DOHH2 (cell line): Measurements from ENCODE around the gene PROC.
"Not testable (repeated sequence)": the region's sequence is repeated elsewhere in the genome, so short reads cannot be mapped to it uniquely, and the experiment has no call there.

ENCODE experiments used
- H3F3A ChIP-seq: fragments of 200-600 bp; sonication (generic), shearing (Covaris generic); 2 replicates; pipeline ENCODE4 v1.6.0; 2016; ENCODE audit warnings: antibody characterized with exemption, mild to moderate bottlenecking; ENCODE audit not compliant: control insufficient read depth, insufficient read depth
- H3K27ac ChIP-seq: fragments of 200-600 bp; sonication (generic); 2 replicates; pipeline ENCODE4 v1.5.1; 2014; ENCODE audit warnings: low read depth, mild to moderate bottlenecking, low read length, moderate library complexity
- H3K27me3 ChIP-seq: fragments of 200-600 bp; sonication (generic); 2 replicates; pipeline ENCODE4 v1.6.1; 2014; ENCODE audit warnings: mild to moderate bottlenecking, low read length, mixed read lengths; ENCODE audit not compliant: control insufficient read depth
- H3K36me3 ChIP-seq: fragments of 200-600 bp; sonication (generic); 2 replicates; pipeline ENCODE4 v1.6.1; 2014; ENCODE audit warnings: mild to moderate bottlenecking, low read length, moderate library complexity, mixed read lengths; ENCODE audit not compliant: control insufficient read depth
- H3K4me1 ChIP-seq: fragments of 200-600 bp; sonication (generic); 2 replicates; pipeline ENCODE4 v1.6.1; 2014; ENCODE audit warnings: mild to moderate bottlenecking, low read length, mixed read lengths; ENCODE audit not compliant: control insufficient read depth
- H3K4me2 ChIP-seq: fragments of 200-600 bp; sonication (generic); 2 replicates; pipeline ENCODE4 v1.6.0; 2014; ENCODE audit warnings: mild to moderate bottlenecking, low read length, moderate library complexity
- H3K4me3 ChIP-seq: fragments of 200-600 bp; sonication (generic); 2 replicates; pipeline ENCODE4 v1.5.1; 2014; ENCODE audit warnings: mild to moderate bottlenecking, low read length, mixed read lengths
- H3K79me2 ChIP-seq: fragments of 200-600 bp; sonication (generic); 2 replicates; pipeline ENCODE4 v1.6.1; 2014; ENCODE audit warnings: mild to moderate bottlenecking, low read length, mixed read lengths; ENCODE audit not compliant: control insufficient read depth
- H3K9me2 ChIP-seq: fragments of 200-600 bp; sonication (generic); replicated peaks from 2 replicates; pipeline ENCODE4 v1.6.1; 2014; ENCODE audit warnings: mild to moderate bottlenecking, low read length, mixed read lengths; ENCODE audit not compliant: control insufficient read depth
- H3K9me3 ChIP-seq: fragments of 200-600 bp; sonication (generic); 2 replicates; pipeline ENCODE4 v1.6.1; 2014; ENCODE audit warnings: antibody characterized with exemption, low read length, mixed read lengths; ENCODE audit not compliant: control insufficient read depth, insufficient read depth
- H4K20me1 ChIP-seq: fragments of 200-600 bp; sonication (generic); 2 replicates; pipeline ENCODE4 v1.6.0; 2014; ENCODE audit warnings: low read depth, mild to moderate bottlenecking, antibody characterized with exemption, low read length, moderate library complexity; ENCODE audit not compliant: control insufficient read depth, insufficient read depth
- CTCF ChIP-seq: fragments of 200-600 bp; sonication (generic); IDR thresholded peaks from one replicate; pipeline ENCODE4 v1.5.1; 2014; ENCODE audit warnings: antibody characterized with exemption, mild to moderate bottlenecking, low read depth, low read length; ENCODE audit not compliant: poor library complexity, severe bottlenecking
- EZH2phosphoT487 ChIP-seq: fragments of 200-600 bp; sonication (generic); IDR thresholded peaks from 2 replicates; pipeline ENCODE4 v1.6.1; 2017; ENCODE audit warnings: borderline replicate concordance, mild to moderate bottlenecking, antibody characterized with exemption, low read length, moderate library complexity, mixed read lengths

PROC gene

DNA sequence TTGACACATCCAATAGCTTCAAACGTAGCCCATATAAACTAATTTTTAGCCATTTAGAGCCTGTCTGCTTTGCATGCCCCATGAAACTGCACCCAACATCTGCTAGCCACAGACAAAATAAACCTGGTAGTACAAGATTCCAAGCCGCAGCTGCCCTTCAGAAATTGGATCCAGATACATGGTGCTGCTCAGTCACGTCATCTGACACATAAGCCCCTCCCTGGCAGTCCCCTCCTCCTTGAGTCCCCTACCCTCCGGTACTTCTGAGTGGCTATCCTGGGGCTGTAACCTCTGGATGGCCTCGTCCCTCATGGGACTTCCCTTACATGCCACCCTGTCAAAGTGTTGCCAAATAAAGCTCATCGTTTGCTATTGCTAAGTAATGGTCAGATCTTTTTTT lies 33.8 kb downstream of the PROC start:
- no peaks in the 10 kb centered on the region for H3K4me1 ChIP-seq
- H4K20me1 ChIP-seq, result no peaks in the 10 kb centered on the region
- no peaks in the 10 kb centered on the region for H3F3A ChIP-seq
- no peak overlapping the region for H3K4me2 ChIP-seq
- H3K4me3 ChIP-seq, result no peak overlapping the region
- H3K27me3 ChIP-seq, result no peaks in the 10 kb centered on the region
- no peak overlapping the region for H3K27ac ChIP-seq
- H3K79me2 ChIP-seq, result no peaks in the 10 kb centered on the region
- TF ChIP-seq EZH2phosphoT487 (no peak), CTCF (no peak)
- H3K9me3 ChIP-seq, result no peaks in the 10 kb centered on the region
- H3K9me2 ChIP-seq, result no peaks in the 10 kb centered on the region
- H3K36me3 ChIP-seq, result no peaks in the 10 kb centered on the region

DNA sequence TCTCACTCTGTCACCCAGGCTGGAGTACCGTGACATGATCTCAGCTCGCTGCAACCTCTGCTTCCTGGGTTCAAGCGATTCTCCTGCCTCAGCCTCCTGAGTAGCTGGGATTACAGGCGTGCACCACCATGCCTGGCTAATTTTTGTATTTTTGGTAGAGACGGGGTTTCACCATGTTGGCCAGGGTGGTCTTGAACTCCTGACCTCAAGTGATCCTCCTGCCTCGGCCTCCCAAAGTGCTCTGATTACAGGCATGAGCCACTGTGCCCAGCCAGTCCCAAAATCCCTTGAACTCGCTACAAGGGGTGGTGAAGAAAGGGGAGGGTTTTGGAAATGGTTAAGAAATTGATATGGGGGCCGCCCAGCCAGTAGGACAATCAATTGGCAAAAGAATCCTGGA lies 34.2 kb downstream of the PROC start:
- not testable (repeated sequence) for H3K79me2 ChIP-seq, H4K20me1 ChIP-seq, H3F3A ChIP-seq, H3K27ac ChIP-seq, H3K36me3 ChIP-seq, H3K4me2 ChIP-seq, H3K4me1 ChIP-seq, H3K27me3 ChIP-seq, H3K4me3 ChIP-seq, H3K9me2 ChIP-seq, H3K9me3 ChIP-seq

GRCh38 chr2:127453013-127453391 lies 34.8 kb downstream of the PROC start:
- H3K79me2 ChIP-seq, result no peaks in the 10 kb centered on the region
- no peaks in the 10 kb centered on the region for H3F3A ChIP-seq
- H3K4me1 ChIP-seq, result no peaks in the 10 kb centered on the region
- H3K9me3 ChIP-seq, result no peaks in the 10 kb centered on the region
- H3K27me3 ChIP-seq, result no peaks in the 10 kb centered on the region
- H3K4me3 ChIP-seq, result no peak overlapping the region
- no peaks in the 10 kb centered on the region for H3K9me2 ChIP-seq
- H3K36me3 ChIP-seq, result no peaks in the 10 kb centered on the region
- H3K4me2 ChIP-seq, result no peak overlapping the region
- H4K20me1 ChIP-seq, result no peaks in the 10 kb centered on the region
- no peak overlapping the region for H3K27ac ChIP-seq
- TF ChIP-seq EZH2phosphoT487 (no peak), CTCF (no peak)

- no peaks in the 10 kb centered on the region for H3F3A ChIP-seq
- no peak for TF ChIP-seq EZH2phosphoT487
- TF ChIP-seq CTCF, result peak; percentile 52
- no peaks in the 10 kb centered on the region for H4K20me1 ChIP-seq
- H3K27me3 ChIP-seq, result no peaks in the 10 kb centered on the region
- no peak overlapping the region for H3K4me3 ChIP-seq
- no peaks in the 10 kb centered on the region for H3K36me3 ChIP-seq
- no peaks in the 10 kb centered on the region for H3K9me2 ChIP-seq
- H3K27ac ChIP-seq, result no peak overlapping the region
- H3K79me2 ChIP-seq, result no peaks in the 10 kb centered on the region
- H3K4me2 ChIP-seq, result no peak overlapping the region
- H3K4me1 ChIP-seq, result no peaks in the 10 kb centered on the region
- H3K9me3 ChIP-seq, result no peaks in the 10 kb centered on the region
Measured at GRCh38 chr2:127453392-127454171, 35.4 kb downstream of the PROC start.
